CD4-positive, alpha-beta T cell treated with Interferon alpha-2 for 1 hour (primary cell): Measurements from ENCODE around the gene MYO15B.

Source experiments
- DNase-seq, 2 donors: peaks; one replicate each; pipeline ENCODE4 v3.0.0-alpha.2; 2020 to 2022

Gene MYO15B

DNA sequence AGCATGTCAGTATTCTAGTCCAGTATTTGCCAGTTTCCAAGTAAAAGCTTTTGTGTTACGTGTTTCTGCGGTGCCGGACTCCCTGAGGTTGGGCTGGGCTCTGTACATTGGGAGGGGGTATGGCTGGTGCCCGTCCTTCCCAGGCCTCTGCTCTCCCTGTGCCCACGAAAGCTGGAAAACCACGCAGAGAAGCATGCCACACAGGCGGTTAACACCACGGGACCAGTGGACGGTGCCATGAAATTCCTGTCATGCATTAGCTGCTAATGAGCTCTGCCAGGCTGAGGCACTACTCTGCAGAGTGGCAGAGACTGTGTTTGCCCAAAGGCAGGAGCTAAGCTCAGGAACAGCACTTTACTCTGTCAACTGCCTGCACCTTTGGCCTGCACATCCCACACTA lies 53.7 kb downstream of the MYO15B start:
- DNase-seq: no peak

DNA sequence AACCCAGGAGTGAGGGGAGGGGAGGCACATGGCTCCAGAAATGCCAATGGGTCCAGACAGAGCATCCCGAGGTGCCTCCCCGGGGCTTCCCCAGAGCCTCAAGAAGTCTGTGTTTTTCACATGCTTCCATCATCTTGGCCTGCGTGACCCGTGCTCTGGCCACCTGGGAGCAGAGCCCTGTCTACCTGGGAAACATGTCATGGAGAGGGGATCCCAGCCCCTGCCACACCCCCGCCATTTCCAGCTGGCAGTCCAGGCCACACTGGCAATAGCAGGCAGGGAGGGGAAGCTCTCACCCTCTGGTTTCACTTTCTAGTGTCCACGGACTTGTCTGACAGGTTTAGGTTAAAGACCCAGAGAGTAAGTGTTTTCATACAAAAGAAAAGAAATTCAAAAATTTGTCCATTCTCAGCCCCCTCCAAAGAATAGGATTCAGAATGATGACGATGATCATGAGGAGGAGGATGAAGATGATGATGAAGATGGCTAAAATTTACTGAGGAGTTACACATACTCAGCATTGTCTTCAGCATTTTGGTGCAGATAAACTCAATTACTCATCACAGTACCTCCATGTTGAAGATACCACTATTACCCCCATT lies 54.7 kb downstream of the MYO15B start:
- no peak for DNase-seq

DNA sequence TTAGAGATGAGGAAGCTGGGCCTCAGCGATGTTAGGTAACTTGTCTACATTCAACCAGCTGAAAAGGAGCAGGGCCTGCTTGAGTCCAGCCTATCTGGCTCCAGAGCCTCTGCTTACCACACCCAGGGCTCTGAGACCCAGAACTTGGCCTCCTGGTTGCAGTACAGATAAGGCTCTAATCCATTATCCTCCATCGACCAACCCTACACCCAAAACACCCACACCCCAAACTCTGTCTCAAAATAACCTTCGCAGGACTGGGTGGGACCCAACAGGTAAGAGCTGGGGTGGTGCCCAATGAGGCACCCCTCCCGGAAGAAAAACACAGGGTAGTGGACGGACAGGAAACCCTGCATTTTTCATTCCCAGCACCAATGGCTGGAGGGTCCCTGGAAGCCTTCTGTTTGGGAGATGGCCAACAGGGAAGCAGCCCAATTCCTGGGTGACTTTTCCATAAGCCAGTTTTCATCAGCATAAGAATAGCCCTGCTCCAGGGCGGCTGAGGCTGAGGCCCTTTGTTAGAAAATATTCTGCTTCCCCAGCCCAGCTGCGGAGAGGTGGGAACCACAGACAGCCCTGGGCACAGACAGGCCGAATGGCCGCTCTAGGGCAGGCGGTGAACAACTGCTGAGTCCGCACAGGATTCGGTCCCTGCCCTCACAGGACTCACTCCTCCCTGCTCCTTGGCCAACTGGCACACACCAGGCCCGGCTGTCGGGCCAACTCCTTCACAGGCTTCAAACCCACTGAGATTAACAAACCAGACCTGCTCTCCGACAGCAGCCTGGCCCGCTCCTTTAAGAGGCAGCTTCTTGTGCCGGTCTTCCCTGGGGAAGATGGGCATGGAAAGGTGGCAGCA lies 55.4 kb downstream of the MYO15B start:
- DNase-seq: no peak

DNA sequence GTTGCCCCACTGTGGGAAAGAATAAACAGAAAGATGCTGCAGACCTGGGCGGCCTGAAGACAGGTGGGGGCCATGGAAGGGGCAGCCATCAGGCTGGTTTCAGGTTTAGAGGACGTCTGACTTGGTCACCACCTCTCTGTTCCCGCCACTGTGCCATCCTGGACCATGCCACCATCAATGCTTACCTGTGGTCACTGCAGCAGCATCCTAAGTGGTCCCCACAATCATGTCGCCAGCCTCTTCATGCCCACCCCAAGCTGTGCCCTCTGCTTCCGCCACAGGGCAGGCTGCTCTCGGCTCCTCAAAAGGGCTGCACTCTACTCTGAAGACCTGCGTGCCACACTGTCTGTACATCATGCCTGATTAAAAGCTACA lies 56.0 kb downstream of the MYO15B start:
- no peak for DNase-seq

DNA sequence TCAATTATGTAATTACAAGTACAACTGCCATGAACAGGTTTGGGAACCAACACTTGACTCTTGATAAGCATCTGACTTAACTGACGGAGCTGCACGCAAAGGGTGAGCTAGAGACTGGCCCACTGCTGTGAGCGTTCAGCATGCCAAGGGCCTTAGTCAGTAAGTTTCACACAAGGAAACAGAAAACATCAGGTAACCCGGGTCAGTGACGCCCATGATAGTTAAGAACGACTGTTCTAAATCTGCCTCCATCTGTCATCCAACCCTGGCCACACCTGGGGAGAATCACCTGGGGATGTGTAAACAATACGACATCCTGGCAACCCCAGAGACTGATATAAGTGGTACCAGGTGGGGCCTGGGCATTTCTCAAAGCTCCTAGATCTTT lies 57.9 kb downstream of the MYO15B start:
- DNase-seq: no peak

DNA sequence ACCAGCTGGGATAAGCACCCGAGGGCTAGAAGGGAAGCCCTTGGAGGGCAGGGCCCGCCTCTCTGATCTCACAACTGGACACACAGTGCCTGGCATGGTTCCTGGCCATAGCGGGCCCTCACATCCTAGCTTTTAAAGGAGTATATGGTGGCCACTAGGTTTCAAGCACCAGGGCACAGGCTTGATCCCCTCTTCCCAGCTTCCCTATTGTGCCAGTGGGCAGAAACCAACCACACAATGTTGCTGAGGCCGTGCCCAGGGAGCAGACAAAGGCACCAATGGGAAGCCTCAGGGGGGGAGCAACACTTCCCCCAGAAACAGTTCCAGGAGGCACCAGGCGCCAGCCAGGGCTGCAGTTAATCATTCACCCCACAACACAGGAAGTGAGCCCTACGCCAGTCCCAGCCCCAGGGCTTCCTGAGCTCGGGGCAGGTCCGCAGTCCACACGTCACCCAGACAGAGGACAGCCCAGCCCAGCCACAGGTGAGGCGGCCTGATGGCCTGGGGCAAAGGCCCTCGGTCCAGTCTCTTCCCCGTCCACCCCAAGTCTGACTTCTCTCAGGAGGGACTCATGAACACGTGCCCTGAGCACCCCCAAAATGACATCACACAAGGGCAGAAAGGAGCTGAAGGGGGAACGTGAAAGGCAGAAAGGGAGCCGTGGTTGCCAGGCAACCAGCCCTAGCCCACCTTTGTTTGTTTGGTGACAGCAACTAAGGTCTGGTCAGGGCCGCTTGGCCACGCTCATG lies 58.5 kb downstream of the MYO15B start:
- DNase-seq: peak in 1 of 2 donors; percentile 29

DNA sequence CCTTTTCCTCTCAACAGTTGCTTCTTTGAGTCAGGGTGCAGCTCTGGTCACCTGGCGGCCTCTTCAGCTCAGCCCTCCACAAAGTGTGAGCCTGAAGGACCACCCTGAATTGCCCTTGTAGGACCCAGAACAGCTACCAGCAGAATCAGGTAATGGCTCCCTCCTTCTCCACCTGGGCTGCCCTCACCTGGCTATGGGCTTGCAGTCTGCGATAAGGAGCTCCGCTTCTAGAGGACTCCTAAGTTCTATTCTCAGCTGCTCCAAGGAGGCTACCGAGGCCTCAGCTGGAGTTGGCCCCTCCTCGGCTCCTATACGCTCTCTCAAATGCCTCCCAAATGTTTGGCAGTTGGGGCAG lies 59.0 kb downstream of the MYO15B start:
- no peak for DNase-seq

DNA sequence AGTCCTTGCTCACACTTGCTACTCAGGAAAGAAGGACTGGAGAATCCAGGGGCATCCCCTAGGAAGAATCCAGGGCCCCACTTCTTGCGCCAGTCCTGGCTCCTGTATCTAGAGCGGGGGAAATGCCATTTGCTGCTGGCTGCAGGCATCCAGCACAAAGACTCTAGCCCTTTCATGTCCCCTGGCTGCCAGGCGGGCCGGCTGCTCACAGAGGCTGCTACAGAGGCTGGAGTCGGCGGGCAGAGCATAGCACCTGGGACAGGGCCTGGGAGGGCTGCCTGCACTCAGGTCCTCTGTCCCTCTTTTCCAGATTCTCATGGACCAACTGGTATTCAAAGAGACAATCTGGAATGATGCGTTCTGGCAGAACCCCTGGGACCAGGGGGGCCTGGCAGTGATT lies 59.5 kb downstream of the MYO15B start:
- no peak for DNase-seq

DNA sequence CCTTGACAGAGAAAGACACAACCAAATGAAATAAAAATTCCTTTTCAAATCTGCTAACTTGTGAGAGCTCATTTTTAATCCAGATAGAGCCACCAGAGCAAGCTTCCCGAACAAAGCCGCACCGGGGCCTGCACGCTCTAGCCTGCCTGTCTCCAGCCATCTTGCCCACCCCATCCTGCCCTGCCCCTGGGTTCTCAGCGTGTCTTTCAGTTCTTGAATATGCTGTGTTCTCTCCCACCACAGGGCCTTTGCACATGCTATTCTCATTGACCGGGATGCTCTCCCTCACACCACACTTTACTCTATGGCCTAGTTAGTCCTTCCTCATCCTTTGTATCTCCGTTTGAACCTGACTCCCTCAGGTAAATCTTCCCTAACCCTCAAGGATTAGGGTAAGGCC lies 60.3 kb downstream of the MYO15B start:
- no peak for DNase-seq

DNA sequence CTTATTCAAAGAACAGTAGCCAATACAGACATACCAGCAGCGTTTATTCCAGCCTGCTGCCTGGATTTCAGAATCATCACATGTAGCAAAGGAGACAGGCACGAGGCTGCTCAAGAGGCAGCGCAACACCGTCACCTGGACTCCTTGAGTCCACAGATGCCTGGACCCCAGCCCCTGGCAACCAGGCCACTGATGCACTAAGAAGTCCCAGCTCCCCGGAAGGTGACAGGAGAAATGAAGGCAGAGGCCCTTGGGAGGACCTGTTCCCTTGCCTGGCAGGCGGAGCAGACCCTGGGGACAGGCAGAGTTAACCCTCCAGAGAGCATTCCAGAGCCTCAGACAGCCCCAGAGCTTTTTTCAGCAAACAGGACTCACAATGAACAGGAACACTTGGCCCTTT lies 62.1 kb downstream of the MYO15B start:
- DNase-seq: no peak

DNA sequence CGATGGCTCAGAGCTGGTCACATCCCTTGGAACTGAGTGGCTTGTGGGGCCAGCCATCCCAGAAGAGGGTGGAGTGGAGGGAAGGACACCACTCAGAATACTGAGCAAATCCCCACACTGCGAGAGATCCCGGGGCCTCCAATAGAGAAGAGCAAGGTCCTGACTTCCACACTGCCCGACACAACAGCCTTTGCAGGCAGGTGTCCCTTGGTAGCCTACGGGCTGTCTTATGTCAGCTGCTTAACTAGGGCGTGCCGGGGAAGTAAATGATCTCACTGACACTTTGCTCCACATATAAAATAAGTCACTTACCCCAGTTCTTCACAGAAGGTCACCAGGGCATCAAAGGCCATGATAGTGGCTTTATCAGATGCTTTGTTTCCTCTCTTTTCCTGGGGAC lies 63.3 kb downstream of the MYO15B start:
- no peak for DNase-seq

DNA sequence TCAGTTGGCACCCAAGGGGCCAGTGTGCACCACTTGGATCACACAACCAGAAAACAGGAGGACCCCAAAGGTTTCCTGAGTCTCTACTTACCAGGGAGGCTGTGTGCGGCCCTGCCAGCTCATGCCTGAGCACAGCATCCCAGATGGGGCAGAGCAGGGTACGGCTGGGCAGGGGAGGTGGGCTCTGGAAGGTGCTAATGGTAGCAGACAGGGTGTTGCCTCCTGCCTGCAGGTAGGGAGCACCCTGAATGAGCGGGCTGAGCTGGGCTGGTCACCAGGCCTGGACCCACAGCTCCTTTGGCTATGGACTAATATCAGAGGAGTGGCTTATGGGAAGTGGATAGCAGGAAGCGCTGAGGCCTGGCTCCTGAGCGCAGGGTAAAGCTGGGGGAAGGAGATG lies 64.7 kb downstream of the MYO15B start:
- DNase-seq: no peak

DNA sequence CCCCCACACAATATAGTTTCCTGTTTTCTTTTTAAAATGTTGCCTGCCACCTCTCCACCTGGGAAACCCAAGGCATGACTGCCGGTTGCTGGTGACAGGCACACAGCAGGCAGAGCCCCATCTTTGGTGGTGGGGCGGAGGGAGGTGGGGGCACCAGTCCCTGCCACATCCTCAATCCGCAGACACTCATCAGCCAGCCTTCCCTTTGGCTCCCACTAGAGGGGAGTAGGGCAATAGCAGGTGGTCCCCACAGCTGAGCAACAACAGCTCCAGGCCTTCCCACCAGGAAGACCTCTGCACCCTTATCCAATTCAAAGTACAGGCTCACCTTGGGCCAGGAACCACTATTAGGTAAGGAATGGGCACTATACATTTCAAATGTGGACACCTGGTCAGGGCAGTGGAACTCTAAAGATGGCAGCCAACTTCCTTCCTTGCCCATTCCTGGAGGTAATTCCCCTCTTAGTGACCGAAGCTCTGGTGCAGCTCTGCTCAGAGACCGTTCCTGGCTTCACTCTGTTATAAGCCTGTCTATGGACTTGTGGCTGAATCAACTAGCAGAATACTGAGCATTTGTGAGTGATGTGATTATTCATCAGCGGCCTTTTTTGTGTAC lies 65.4 kb downstream of the MYO15B start:
- peak; percentile 28 to 37 for DNase-seq

DNA sequence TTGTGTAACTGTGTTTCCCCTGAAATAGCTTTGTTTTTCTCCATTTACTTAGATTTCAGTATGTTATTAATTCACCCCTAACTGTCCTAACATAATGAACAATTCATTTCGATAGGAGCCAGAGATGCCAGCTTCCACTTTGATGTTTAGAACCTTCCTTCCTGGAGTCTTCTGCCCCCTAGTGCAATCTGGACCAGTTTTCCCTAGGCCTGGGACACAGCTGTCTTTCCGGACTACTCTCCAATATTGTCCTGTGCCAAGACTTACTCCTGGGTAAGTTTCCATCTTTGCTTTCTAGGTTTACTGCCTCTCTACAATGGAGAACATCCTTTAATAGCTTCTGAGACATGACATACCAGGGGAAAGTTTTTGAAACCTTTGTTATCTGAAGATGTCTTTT lies 66.6 kb downstream of the MYO15B start:
- DNase-seq: no peak

DNA sequence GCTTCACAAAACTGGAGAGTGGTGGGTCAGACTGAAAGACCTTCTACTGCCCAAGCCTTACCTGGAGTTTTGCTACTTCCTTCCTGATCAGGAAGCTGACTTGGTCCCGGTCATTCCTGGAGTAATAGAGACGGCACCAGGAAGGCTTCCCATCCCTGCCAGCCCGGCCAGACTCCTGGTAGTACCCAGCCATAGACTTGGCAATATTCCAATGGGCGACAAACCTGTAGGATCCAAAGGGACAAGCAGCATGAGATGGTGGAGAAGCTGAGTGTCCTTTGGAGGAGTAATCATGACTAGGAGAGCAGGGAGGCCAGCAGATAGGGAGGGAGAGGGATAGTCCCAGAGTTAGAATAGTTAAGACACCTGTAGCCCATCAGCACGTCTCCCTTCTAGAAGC lies 70.6 kb downstream of the MYO15B start:
- no peak for DNase-seq

DNA sequence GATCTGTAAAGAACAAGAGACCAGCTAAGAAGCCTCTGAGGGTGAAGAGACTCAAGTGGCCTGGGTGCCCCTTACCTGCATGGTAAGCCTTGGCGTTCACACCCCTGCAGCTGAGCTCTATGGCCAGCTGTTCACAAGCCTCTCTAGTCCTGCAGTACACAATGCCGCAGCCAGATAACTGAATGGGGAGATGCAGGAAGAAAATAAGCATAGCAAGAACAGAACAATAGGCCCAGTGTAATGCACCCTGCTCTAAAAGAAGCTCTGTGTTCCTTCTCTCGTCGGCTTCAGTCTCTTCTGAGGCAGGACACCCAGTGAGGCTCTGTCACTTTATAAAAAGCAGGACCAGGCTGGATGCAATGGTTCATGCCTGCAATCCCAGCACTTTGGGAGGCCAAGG lies 73.9 kb downstream of the MYO15B start:
- DNase-seq: no peak

DNA sequence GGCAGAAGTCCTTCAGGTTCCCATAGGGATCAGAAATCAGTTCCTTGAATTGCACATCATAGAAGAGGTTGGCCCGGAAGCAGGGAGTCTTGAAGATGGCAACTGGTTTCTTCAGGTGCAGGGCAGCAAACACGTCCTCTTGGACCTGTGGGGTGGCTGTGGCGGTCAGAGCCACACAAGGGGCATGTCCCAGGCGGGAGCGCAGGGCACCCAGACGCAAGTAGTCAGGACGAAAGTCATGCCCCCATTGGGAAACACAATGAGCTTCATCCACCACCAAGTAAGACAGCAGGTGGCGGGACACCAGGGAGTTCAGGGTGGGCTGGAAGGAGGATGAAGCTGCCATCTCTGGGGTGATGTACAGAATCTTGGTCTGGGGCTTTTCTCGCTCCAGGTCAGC lies 74.9 kb downstream of the MYO15B start:
- DNase-seq: no peak

DNA sequence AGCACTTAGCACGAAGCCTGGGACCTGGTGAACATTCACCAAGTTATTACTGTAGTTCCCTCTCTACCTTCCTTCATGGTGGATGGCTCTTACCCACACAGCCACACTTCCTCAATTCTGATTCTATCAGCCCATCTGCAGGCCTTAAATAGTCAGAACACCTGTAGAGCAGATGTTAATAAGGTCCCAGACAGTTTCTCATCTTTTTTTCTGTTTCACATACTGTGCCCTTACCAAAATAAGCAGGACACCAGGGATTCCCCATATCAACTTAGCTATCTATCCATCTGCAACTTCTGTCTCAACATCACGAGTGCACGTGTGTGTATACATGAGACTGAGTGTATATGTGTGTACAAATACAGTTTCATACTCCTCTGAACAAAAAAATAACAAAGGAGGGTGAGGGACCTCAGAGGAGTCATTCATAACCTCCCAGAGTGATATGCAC lies 76.5 kb downstream of the MYO15B start:
- DNase-seq: peak in 1 of 2 donors; percentile 38

DNA sequence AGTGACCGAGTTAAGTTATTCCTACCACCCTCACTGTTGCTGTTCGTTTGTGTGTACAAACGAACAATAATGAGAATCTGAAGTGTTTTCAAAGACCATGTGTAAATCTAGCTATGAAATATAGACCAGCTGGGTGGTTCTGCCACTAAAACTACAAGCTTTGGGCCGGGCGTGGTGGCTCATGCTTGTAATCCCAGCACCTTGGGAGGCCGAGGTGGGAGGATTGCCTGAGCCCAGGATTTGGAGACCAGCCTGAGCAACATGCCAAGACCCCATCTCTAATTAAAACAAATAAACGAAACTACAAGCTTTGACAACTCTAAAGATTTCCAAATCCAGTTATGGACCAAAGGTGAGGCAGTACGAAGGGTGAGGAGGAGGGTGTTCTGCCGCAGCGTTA lies 78.4 kb downstream of the MYO15B start:
- DNase-seq: no peak

DNA sequence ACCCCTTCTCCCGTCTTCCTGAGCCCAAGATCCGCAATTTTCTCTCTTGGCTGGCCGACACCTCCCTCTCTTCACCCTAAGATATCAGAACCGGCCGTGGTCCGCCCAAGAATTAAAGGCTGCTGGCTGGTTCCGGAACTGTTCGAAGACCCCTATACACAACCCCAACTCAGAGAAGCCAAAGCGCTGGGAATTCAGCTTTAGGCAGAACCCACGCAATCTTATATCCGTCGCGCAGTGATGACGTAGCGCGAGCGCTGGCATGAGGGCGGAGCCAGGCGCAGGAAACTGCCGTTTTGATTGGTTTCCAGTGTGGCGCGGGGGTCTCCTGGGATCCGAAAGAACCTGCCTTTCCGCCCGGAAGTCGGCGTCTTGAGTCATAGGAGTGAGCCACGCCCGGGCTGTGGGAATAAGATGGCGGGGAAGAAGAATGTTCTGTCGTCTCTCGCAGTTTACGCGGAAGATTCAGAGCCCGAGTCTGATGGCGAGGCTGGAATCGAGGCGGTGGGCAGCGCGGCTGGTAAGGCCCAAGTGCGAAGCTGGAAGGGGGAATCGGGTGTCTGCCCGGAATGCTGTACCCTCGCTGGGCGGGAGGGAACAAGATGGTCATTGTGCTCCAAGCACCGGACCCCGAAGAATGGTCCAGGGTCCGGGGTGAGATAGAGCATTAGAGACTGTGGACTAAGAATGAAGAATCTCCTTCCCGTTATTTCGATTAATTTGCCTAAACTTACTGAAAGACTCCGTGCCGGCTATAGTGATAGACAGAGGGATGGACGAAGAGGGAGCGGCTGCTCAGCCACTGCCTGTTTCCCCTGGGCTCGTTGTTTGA lies 79.6 kb downstream of the MYO15B start, which contains the start of the genes RECQL5 and SAP30BP:
RECQL5 (minus strand) TSS at position 196 of the 832 bp plus-strand sequence. CDS start 597 bp downstream, outside the sequence.
SAP30BP (plus strand) TSS at position 380 of the 832 bp plus-strand sequence; CDS start at position 415, 35 bp downstream.
- peak; percentile 96 to 98 for DNase-seq

DNA sequence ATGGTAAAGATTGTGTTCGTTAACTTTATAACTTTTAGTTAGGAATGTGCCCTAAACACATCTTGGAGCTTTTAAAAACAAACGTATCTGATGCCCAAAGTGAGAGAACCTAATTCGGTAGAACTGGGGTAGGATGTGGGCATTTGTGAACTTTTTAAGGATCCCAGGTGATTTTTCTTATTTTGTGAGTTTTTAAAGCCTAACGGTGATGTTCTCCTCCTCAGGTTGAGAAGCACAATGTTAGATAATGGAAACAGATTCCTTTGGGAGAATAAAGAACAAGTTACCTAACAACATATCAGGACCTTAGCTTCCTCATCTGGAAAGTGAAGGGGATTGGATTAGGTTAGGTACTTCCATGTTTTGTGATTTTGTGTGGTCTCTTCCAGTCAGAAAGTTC lies 80.2 kb downstream of the MYO15B start:
- DNase-seq: no peak

DNA sequence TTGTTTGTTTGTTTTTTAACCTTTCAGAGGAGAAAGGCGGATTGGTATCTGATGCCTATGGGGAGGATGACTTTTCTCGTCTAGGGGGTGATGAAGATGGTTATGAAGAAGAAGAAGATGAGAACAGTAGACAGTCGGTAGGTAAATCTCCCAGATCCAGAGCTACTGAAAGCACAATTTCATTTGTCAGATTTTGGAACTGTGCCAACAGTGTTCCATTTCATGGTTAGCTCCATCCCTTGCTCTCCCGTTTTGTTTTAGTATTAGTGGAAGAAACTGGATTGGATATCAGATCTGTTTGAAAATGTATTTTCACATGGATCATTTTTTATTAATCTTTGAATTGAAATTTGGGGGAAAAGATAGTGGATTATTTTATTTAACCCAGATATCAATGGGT lies 80.9 kb downstream of the MYO15B start:
- no peak for DNase-seq
